ENCODE measurements around the gene DESI2. TPM values are rescaled to one million over a fixed set of nuclear protein-coding genes. Genes with fewer than 3 reads are reported as not detected.

Gene DESI2
- total and polyA plus RNA-seq, 8 donors = 3.5 to 74.7 (median 19.0) TPM

DNA sequence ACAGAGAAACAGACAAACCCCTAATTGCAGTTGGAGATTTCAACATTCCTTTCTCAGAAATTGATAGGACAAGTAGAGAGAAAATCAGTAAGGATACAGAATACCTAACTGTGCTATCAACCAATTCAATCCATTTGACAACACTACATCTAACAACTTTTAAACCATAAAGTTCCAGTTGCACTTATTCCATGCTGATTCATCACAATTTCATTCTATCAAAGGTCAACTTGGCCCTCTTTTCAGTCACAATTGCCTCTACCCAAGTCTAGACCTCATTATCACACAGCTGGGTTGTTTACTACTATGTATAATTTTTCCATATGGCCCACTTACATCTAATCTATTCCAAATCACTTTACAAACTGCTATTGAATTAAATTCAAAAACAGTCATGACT lies 19.8 kb upstream of the DESI2 start:
- H3K4me1 ChIP-seq = no peaks in the 10 kb centered on the region
- TF ChIP-seq EP300 (IDR thresholded peaks at IDR 0.05) = no peak
- TF ChIP-seq, protein P1, sequence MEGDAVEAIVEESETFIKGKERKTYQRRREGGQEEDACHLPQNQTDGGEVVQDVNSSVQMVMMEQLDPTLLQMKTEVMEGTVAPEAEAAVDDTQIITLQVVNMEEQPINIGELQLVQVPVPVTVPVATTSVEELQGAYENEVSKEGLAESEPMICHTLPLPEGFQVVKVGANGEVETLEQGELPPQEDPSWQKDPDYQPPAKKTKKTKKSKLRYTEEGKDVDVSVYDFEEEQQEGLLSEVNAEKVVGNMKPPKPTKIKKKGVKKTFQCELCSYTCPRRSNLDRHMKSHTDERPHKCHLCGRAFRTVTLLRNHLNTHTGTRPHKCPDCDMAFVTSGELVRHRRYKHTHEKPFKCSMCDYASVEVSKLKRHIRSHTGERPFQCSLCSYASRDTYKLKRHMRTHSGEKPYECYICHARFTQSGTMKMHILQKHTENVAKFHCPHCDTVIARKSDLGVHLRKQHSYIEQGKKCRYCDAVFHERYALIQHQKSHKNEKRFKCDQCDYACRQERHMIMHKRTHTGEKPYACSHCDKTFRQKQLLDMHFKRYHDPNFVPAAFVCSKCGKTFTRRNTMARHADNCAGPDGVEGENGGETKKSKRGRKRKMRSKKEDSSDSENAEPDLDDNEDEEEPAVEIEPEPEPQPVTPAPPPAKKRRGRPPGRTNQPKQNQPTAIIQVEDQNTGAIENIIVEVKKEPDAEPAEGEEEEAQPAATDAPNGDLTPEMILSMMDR (IDR thresholded peaks at IDR 0.05) = no peak
- TF ChIP-seq POLR2A (IDR thresholded peaks at IDR 0.05) = no peak
- TF ChIP-seq POLR2AphosphoS5 (IDR thresholded peaks at IDR 0.05) = no peak
- DNase-seq = no peak

GRCh38 chr1:244634546-244634945 lies 18.4 kb upstream of the DESI2 start:
- intact Hi-C loops (cut with DNase I; ENCODE audit: low total_unique reads) = no loop called here
- no peak overlapping the region for H3K27ac ChIP-seq
- H3K9me3 ChIP-seq = no peaks in the 10 kb centered on the region
- no peak for DNase-seq
- no peaks in the 10 kb centered on the region for H3K36me3 ChIP-seq
- no peaks in the 10 kb centered on the region for H3K27me3 ChIP-seq
- 91 to 95% (median 92%) methylated on average over 6 of the region's 6 CpGs for WGBS, 5 donors
- H3K4me3 ChIP-seq = no peak overlapping the region
- H3K4me1 ChIP-seq = no peaks in the 10 kb centered on the region
- TF ChIP-seq POLR2A (IDR thresholded peaks at IDR 0.05) (no peak), EP300 (IDR thresholded peaks at IDR 0.05) (no peak), POLR2AphosphoS5 (IDR thresholded peaks at IDR 0.05) (no peak)
- TF ChIP-seq, protein P1 (IDR thresholded peaks at IDR 0.05) = no peak

More for the DNA sequence above, 19.8 kb upstream of the DESI2 start:
- no peaks in the 10 kb centered on the region for H3K36me3 ChIP-seq
- H3K9me3 ChIP-seq = no peaks in the 10 kb centered on the region
- intact Hi-C loops (cut with DNase I; ENCODE audit: low total_unique reads) = no loop called here
- no peaks in the 10 kb centered on the region for H3K27me3 ChIP-seq
- H3K27ac ChIP-seq = no peak overlapping the region
- H3K4me3 ChIP-seq = no peak overlapping the region

DNA sequence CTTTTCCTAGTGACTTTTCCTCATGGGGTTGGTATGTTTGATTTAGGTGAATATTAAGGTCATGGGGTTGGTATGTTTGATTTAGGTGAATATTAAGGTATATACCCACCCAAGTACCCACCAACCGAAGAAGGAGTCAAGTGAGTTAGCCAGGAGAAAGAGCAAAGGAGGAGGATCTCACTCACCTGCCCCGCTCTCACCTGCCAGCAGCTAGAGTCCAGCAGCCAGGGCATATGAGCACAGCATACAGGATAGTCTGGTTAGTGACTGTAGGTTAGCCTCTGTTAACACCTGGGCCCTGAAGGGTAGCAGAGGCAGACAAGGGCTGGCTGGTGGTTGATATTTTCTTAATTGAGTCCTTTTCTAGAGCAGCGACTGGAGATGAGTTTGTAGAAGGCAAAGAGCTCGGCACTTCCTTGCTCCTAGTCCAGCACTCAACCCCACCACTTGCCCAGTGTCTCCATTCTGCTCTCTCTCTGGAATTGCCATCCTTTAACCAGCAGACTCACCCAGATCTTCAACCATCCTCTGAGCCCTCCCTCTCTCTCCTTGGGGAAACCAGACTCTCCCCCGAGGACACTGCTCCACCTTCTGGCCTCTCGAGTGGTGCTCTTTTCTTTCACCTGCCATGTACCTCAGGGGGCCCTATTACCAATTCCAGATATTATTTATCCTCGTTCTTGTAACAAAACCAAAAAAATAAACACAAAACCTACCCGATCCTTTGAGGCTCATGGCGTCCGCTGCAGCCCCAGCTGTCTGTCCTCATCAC lies 16.3 kb upstream of the DESI2 start:
- H3K4me3 ChIP-seq = no peak overlapping the region
- no peak overlapping the region for H3K27ac ChIP-seq
- TF ChIP-seq POLR2A (IDR thresholded peaks at IDR 0.05) (no peak), POLR2AphosphoS5 (IDR thresholded peaks at IDR 0.05) (no peak), EP300 (IDR thresholded peaks at IDR 0.05) (no peak)
- TF ChIP-seq, protein P1 (IDR thresholded peaks at IDR 0.05) = no peak
- H3K4me1 ChIP-seq = no peaks in the 10 kb centered on the region
- DNase-seq = no peak
- H3K36me3 ChIP-seq = no peaks in the 10 kb centered on the region
- 86 to 88% (median 88%) methylated on average over 10 of the region's 10 CpGs for WGBS, 5 donors
- no peaks in the 10 kb centered on the region for H3K9me3 ChIP-seq
- no peaks in the 10 kb centered on the region for H3K27me3 ChIP-seq
- intact Hi-C loops (cut with DNase I; ENCODE audit: low total_unique reads) = no loop called here

- intact Hi-C loops (cut with DNase I; ENCODE audit: low total_unique reads) = no loop called here
- no peaks in the 10 kb centered on the region for H3K4me1 ChIP-seq
- H3K36me3 ChIP-seq = no peaks in the 10 kb centered on the region
- DNase-seq = no peak
- no peak overlapping the region for H3K27ac ChIP-seq
- H3K27me3 ChIP-seq = no peaks in the 10 kb centered on the region
- H3K4me3 ChIP-seq = no peak overlapping the region
- H3K9me3 ChIP-seq = no peaks in the 10 kb centered on the region
- TF ChIP-seq POLR2AphosphoS5 (IDR thresholded peaks at IDR 0.05) = no peak
- no peak for TF ChIP-seq EP300 (IDR thresholded peaks at IDR 0.05)
- TF ChIP-seq, protein P1 (IDR thresholded peaks at IDR 0.05) = no peak
- TF ChIP-seq POLR2A (IDR thresholded peaks at IDR 0.05) = no peak
Observed at GRCh38 chr1:244639561-244639960, 13.4 kb upstream of the DESI2 start.

All from stomach (tissue), 9 donors.